ENCODE results near the gene HK3.

HK3 gene

DNA sequence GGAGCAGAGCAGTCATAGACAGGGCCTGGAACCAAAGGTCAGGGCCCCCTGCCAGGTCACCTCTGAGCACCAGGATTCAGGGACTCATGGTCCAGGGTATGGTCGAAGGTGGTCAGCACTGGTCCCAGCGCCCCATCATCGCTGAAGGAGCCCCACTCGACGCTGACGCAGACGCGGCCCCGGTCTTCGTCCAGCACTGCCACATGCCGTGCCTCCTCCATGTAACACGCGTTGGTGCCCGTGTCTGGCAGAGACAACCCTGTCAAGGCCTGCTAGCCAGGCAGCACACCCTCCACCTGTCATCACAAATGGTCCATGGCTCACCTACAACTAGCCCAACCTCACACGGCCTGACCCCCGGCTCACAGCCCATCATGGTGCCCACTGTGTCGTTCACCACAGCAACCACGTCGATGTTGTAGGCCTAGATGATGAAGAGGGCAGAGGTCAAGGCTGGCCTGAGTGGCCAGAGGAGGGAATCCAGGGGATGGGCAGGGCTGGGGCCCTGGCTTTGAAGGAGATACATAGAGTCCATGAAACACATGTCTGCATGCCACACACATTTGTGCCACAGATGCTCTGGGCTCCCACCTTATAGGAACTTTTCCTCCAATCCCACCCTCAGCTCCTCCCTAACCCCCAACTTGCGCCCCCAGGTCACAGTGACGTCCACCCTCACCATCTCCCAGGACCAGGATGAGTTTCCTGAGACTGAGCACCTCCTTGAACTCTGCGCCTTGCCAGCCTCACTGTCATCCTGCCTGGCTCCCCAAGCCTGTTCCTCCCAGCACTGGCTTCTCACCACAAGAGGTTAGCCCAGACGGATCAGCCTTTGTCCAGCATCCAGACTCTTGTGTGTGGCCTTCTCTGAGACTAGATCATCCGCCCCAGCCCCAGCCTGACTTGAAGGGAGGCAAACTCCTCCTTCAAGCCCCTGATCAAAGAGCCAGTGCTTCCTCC, 9.5 kb downstream of the HK3 start:
- H3K4me3 ChIP-seq (ENCODE audit: low read depth, low read length): no peak overlapping the region
- TF ChIP-seq, protein P1, sequence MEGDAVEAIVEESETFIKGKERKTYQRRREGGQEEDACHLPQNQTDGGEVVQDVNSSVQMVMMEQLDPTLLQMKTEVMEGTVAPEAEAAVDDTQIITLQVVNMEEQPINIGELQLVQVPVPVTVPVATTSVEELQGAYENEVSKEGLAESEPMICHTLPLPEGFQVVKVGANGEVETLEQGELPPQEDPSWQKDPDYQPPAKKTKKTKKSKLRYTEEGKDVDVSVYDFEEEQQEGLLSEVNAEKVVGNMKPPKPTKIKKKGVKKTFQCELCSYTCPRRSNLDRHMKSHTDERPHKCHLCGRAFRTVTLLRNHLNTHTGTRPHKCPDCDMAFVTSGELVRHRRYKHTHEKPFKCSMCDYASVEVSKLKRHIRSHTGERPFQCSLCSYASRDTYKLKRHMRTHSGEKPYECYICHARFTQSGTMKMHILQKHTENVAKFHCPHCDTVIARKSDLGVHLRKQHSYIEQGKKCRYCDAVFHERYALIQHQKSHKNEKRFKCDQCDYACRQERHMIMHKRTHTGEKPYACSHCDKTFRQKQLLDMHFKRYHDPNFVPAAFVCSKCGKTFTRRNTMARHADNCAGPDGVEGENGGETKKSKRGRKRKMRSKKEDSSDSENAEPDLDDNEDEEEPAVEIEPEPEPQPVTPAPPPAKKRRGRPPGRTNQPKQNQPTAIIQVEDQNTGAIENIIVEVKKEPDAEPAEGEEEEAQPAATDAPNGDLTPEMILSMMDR (IDR thresholded peaks at IDR 0.05; ENCODE audit: insufficient read depth, low read depth, low read length, missing control alignments): no peak
- DNase-seq (ENCODE audit: low read depth): no peak

DNA sequence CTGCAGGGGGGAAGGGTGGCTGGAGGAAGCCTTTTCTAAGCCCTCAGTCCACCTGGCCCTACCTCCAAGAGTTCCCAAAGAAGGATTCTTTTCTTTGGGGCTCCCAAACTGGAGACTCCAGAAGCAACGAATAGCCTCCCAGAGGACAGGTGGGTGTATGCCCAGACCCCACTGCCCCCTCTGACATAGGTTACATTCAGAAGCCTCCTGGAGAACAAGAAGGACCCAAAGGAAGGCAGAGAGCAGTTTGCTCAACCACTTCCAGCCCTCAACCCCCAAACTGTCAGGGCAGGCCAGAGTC, 10.3 kb downstream of the HK3 start:
- H3K4me3 ChIP-seq (ENCODE audit: low read depth, low read length): no peak overlapping the region
- DNase-seq (ENCODE audit: low read depth): no peak
- TF ChIP-seq, protein P1 (IDR thresholded peaks at IDR 0.05; ENCODE audit: insufficient read depth, low read depth, low read length, missing control alignments): no peak

DNA sequence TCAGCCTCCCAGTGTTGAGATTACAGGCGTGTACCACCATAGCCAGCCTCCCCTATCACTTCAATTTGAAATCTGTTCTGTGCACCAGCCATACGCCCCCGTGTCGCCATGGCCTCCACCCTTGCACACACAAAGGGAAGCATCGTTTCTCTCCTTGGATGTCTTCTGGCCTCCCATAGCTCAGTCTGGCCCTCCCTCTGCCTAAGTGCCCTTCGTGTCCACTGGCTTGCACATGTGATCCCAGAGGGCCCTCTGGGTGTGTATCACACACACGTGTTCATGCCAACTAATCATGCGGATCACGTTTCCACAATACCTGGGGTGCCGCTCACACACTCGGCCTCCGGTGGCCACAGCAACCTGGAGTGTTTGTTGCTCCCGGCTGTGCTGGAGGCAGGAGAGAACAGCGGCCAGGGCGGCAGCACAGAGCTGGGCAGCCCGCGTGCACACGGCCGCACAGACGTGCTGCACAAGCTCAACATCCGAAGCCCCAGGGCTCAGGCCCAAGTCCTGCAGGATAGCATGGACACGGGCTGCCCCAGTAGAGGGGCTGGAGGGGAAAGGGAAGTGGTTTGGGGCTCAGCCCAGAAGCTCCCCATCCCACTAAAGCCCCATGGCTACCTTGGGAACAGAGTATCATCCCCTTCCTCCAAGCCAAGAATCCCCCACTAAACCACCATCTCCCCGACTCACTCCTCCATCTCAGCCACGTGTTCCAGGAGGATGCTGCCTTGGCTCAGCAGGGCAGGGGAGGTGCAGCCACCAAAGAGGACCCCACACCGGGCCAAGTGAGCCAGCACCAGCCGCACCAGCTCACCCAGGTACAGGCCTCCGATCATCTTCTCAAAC, 10.9 kb downstream of the HK3 start:
- H3K4me3 ChIP-seq (ENCODE audit: low read depth, low read length): no peak overlapping the region
- TF ChIP-seq, protein P1 (IDR thresholded peaks at IDR 0.05; ENCODE audit: insufficient read depth, low read depth, low read length, missing control alignments): no peak
- DNase-seq (ENCODE audit: low read depth): no peak

DNA sequence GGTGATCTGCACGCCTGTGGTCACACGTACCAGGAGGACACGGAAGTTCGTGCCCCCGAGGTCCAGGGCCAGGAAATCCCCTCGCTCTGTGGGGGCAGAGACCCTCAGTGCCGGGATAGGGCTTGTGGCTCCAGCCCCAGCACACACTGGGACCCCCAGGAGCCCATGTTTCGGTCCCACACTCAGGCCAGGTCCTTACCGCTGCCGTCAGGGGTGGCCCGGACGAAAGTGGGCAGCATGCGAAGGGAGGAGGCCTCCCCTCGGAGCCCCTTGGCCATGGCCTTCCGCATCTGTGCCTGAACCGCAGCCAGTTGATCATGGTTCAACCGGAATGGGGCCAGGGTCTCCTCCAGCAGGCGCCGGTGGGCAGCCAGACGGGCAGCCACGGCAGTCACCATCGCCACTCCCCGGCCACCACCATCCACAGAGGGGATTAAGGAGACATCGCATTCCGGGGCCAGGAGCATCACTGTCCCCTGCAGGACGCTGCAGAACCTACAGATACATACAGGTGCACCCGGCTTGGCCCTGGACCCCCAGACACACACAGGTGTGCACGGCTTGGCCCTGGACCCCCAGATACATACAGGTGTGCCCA, 11.8 kb downstream of the HK3 start:
- TF ChIP-seq, protein P1 (IDR thresholded peaks at IDR 0.05; ENCODE audit: insufficient read depth, low read depth, low read length, missing control alignments): no peak
- no peak overlapping the region for H3K4me3 ChIP-seq (ENCODE audit: low read depth, low read length)
- no peak for DNase-seq (ENCODE audit: low read depth)

DNA sequence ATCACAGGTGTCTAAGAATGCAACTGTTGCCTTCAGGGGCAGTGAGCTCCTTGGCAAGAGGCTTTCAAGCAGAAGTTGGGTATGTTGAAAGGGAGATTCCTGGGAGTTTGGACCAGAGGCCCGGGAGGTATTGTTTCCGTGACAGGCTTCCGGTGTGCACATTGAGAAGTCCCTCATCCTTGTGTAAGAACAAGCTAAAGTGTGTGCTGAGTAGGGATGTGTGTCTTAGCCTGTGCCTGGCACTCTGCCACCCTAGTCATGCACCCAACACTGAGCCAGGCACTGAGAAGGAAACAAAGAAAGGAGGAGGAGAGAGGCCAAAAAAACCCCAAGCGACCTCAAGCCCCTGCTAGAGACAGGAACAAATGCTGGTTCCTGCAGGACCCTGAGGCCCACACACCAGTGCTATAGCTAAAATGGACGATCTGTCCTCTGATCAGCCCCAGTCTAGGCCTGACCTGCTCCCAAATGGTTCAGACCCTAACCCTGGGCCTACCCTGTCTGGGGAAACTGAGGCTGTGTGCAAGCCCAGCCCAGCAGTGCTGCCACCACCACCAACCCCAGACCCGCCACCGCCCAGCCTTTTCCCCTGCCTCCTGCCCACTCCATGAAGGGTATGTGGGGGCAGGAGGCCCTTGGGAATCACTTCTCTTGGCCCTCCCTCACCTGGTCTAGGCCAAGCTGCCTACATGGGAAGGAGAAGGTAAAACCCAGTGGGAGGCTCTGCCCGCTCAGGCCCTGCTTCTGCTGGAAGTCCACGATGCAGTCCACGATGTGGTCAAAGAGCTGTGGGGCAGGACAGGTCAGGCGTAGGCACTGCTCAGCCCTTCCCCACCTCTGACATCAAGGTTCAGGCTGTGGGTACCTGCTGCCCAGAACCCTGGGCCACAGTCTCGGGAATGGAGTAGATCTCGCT, 12.6 kb downstream of the HK3 start:
- DNase-seq (ENCODE audit: low read depth): no peak
- H3K4me3 ChIP-seq (ENCODE audit: low read depth, low read length): no peak overlapping the region
- TF ChIP-seq, protein P1 (IDR thresholded peaks at IDR 0.05; ENCODE audit: insufficient read depth, low read depth, low read length, missing control alignments): no peak

DNA sequence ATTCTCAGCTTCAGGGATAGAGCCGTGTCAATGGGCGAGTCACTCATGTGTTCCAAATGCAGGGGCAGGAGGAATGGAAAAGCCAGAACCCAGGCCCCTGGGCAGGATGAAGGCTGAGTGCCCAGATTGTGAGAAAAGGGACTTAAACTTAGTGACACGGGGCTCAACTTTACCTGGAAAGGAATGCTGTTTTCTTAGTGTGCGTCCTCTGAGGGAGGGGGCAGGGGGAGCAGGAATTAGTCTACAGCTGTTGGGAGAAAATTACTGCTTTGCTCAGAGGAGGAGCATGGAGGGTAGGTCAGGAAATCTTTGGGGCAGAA, 14.6 kb downstream of the HK3 start:
- TF ChIP-seq, protein P1 (IDR thresholded peaks at IDR 0.05; ENCODE audit: insufficient read depth, low read depth, low read length, missing control alignments): no peak
- H3K4me3 ChIP-seq (ENCODE audit: low read depth, low read length): no peak overlapping the region
- DNase-seq (ENCODE audit: low read depth): no peak
